ENCODE data around the gene EML1.
"Not testable (repeated sequence)": the region's sequence is repeated elsewhere in the genome, so short reads cannot be mapped to it uniquely, and the experiment has no call there.

The EML1 gene

DNA sequence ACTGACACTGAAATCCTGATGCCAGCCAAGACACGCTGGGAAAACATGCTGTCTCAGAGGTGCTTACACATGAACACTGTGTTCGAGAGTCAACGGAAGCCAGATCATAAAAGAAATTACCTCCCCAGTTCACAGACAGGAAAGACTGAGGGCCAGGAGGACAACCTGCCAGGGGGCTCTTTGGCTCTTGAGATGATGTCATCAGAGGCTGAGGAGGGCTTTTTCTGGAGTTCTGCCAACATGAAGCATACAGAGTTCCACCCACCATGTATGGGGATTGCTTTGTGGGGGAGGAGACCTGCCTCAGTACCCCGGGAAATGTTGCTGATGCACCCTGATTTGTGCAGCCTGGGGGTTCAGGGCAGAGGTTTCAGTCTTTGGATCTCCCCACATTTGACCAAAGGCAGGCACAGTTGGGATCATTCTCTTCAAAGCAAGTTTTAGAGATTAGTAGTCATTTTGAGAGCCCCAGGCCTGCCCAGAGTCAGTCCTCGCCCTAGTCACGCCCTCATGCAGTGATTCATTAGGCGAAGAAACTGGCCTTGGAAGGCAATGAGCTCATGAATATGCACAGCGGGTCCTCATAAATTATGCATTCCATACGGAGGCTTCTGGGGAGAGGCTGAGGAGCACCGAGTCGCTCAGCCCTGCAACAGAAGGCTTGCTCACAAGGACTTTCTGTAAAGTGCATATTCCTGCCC lies 34.9 kb upstream of the EML1 start:
- H3K27ac ChIP-seq (ENCODE audit: low read length): peak overlapping the region; percentile 64
- peaks cover 10 to 44% of the 10 kb centered on the region in 2 donors for H3K4me1 ChIP-seq (ENCODE audit: control insufficient read depth in 1 of 2, insufficient read depth in 2 of 2, low read length in 2 of 2)
- no peak overlapping the region for H3K4me3 ChIP-seq (ENCODE audit: low read depth in 1 of 2, low read length in 2 of 2)
- no peaks in the 10 kb centered on the region for H3K9me3 ChIP-seq (ENCODE audit: control insufficient read depth in 1 of 2, low read length in 2 of 2)
- no peaks in the 10 kb centered on the region for H3K27me3 ChIP-seq (ENCODE audit: low read depth, low read length)
- H3K36me3 ChIP-seq (ENCODE audit: control insufficient read depth in 1 of 2, insufficient read depth in 2 of 2, low read length in 2 of 2): no peaks in the 10 kb centered on the region

DNA sequence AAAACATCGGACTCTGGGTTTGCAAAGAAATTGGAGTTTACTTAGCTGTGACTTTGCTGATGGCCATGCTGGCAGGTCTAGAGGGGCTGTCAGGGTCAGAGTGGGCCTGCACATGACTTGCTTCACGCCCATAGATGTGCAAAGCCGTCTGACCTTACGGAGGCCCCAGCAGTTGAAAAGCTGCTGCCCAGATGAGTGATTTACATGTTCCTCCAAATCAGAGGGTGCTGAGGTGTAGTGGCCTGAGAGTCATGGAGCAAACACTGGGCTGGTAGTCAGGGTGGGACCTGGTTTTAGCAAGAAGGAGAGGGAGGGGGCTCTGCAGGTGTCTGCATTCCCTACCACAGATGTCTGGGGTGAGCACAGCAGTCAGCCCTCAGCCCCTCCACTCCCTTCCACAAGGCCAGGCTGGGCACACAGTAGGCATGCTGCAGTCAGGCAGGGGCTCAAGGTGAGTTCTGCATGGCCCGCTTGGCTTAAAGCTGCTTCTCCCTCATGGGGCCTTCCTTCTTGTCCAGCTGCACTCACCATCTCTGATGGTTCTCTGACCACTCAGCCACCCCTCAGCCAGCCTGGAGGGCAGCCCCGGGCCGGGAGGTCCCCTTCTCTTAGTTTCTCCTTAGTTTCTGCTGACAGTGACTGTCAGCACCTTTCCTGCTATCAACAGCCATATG lies 34.2 kb upstream of the EML1 start:
- H3K27ac ChIP-seq (ENCODE audit: low read length): no peak overlapping the region
- H3K36me3 ChIP-seq (ENCODE audit: control insufficient read depth in 1 of 2, insufficient read depth in 2 of 2, low read length in 2 of 2): no peaks in the 10 kb centered on the region
- H3K4me1 ChIP-seq (ENCODE audit: control insufficient read depth in 1 of 2, insufficient read depth in 2 of 2, low read length in 2 of 2): peaks cover 10 to 39% of the 10 kb centered on the region in 2 donors
- H3K4me3 ChIP-seq (ENCODE audit: low read depth in 1 of 2, low read length in 2 of 2): no peak overlapping the region
- no peaks in the 10 kb centered on the region for H3K9me3 ChIP-seq (ENCODE audit: control insufficient read depth in 1 of 2, low read length in 2 of 2)
- no peaks in the 10 kb centered on the region for H3K27me3 ChIP-seq (ENCODE audit: low read depth, low read length)

DNA sequence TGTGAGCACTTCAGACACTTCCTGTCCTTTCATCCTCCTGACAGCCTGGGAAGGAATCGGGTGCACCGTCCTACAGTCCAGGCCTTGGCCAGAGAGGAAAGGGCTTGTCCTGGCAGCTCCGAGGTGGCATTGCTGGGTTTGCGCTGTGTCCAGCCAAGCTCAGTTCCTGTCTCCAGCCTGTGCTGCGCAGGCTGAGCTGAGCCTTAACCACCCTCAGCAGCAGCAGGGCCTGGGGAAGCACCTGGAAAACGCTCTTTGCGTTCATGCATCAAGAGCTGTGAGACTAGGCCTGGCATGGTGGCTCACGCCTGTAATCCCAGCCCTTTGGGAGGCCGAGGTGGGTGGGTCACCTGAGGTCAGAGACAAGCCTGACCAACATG lies 33.7 kb upstream of the EML1 start:
- Histone ChIP-seq H3K9me3 (ENCODE audit: control insufficient read depth in 1 of 2, low read length in 2 of 2) (no peaks in the 10 kb centered on the region), H3K4me3 (ENCODE audit: low read depth in 1 of 2, low read length in 2 of 2) (no peak overlapping the region), H3K27me3 (ENCODE audit: low read depth, low read length) (no peaks in the 10 kb centered on the region), H3K36me3 (ENCODE audit: control insufficient read depth in 1 of 2, insufficient read depth in 2 of 2, low read length in 2 of 2) (no peaks in the 10 kb centered on the region), H3K27ac (ENCODE audit: low read length) (no peak overlapping the region), H3K4me1 (ENCODE audit: control insufficient read depth in 1 of 2, insufficient read depth in 2 of 2, low read length in 2 of 2) (peaks cover 10 to 39% of the 10 kb centered on the region in 2 donors)

DNA sequence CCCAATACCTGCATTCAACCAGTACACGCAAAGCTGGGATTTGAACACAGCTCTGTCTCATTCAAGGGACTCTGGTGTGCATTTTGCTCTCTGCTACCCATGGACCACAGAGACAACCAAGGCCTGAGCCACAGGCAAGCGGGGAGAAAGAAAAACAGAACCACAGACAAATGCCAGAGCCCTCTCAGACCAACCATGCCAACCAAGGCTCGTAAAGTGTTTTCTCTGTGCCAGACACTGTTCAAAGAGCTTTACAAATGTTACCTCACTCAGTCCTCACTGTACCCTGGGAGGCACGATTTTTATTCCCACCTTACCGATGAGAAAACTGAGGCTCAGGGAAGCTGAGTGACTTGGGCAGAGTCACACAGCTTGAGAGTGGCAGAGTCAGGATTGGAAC lies 32.4 kb upstream of the EML1 start:
- Histone ChIP-seq H3K36me3 (ENCODE audit: control insufficient read depth in 1 of 2, insufficient read depth in 2 of 2, low read length in 2 of 2) (no peaks in the 10 kb centered on the region), H3K9me3 (ENCODE audit: control insufficient read depth in 1 of 2, low read length in 2 of 2) (no peaks in the 10 kb centered on the region), H3K27me3 (ENCODE audit: low read depth, low read length) (no peaks in the 10 kb centered on the region), H3K4me3 (ENCODE audit: low read depth in 1 of 2, low read length in 2 of 2) (no peak overlapping the region), H3K4me1 (ENCODE audit: control insufficient read depth in 1 of 2, insufficient read depth in 2 of 2, low read length in 2 of 2) (peaks cover 8 to 26% of the 10 kb centered on the region in 2 donors), H3K27ac (ENCODE audit: low read length) (no peak overlapping the region)

DNA sequence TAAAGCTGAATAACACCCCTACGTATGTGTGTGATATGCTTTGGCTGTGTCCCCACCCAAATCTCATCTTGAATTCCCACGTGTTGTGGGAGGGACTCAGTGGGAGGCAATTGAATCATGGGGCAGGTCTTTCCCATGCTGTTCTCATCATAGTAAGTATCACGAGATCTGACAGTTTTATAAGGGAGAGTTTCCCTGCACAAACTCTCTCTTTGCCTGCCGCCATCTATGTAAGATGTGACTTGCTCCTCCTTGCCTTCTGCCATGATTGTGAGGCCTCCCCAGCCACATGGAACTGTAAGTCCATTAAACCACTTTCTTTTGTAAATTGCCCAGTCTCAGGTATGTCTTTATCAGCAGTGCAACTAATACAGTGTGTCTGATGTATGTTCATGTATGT lies 30.3 kb upstream of the EML1 start:
- not testable (repeated sequence) for H3K9me3 ChIP-seq (ENCODE audit: control insufficient read depth in 1 of 2, low read length in 2 of 2); H3K4me3 ChIP-seq (ENCODE audit: low read depth in 1 of 2, low read length in 2 of 2); H3K36me3 ChIP-seq (ENCODE audit: control insufficient read depth in 1 of 2, insufficient read depth in 2 of 2, low read length in 2 of 2); H3K27me3 ChIP-seq (ENCODE audit: low read depth, low read length); H3K27ac ChIP-seq (ENCODE audit: low read length)
- peaks cover 4 to 29% of the 10 kb centered on the region in 2 donors for H3K4me1 ChIP-seq (ENCODE audit: control insufficient read depth in 1 of 2, insufficient read depth in 2 of 2, low read length in 2 of 2)

DNA sequence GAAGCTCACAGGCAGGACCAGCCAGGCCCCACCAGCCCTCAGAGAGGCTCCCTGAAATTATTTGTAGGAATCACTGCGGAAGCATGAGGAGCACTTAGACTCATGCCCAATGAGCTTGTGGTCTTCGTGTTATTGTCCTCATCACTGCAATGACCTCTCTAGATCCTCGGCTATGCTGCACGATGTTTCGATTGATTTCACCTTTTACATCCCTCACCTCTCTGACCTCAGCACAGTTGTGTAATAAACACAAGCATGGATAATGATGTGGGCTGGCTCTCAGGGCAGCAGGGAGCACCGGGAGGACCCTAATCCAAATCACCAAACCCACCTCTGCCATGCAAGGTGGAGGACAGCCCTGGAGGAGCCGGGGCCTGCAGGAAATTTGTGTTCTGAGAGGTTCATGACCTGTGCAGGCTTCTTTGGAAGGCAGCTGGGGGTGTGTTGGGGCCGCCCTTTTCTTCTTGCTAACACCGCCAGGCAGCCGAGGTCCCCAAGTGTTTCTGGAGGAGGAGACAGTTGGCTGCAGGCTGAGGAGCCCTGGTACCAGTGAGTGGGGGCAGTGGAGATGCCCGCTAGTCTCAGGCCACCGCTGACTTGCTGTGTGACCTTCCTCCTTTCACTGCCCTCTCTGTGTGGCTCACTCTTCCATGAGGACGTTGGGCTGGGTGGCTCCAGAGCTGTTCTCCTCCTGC lies 29.5 kb upstream of the EML1 start:
- peaks cover 0 to 27% of the 10 kb centered on the region in 2 donors for H3K4me1 ChIP-seq (ENCODE audit: control insufficient read depth in 1 of 2, insufficient read depth in 2 of 2, low read length in 2 of 2)
- no peaks in the 10 kb centered on the region for H3K27me3 ChIP-seq (ENCODE audit: low read depth, low read length)
- no peaks in the 10 kb centered on the region for H3K36me3 ChIP-seq (ENCODE audit: control insufficient read depth in 1 of 2, insufficient read depth in 2 of 2, low read length in 2 of 2)
- H3K27ac ChIP-seq (ENCODE audit: low read length): no peak overlapping the region
- H3K9me3 ChIP-seq (ENCODE audit: control insufficient read depth in 1 of 2, low read length in 2 of 2): no peaks in the 10 kb centered on the region
- no peak overlapping the region for H3K4me3 ChIP-seq (ENCODE audit: low read depth in 1 of 2, low read length in 2 of 2)

DNA sequence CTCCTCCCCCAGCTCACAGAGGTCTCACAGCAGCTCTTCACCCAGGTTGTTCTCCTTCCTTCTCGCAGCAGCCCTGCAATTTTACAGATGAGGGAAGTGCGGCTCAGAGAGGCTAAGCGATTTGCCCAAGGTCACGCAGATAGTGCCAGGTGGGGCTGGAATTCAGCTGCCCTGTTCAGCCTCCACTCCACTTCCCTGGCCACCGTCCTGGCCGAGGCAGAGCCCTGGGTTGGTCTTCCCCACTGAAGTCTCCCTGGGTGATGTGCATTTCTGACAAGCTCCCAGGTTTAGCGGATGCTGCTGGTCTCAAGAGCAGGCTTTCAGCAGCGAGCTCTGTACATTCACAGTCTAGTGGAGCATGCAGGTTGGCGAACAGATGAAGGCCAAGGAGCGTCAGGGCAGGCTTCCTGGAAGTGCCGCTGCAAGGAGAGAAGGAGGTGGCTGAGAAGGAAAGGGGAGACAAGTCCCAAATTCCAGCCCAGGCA lies 28.9 kb upstream of the EML1 start:
- Histone ChIP-seq H3K9me3 (ENCODE audit: control insufficient read depth in 1 of 2, low read length in 2 of 2) (no peaks in the 10 kb centered on the region), H3K27me3 (ENCODE audit: low read depth, low read length) (no peaks in the 10 kb centered on the region), H3K36me3 (ENCODE audit: control insufficient read depth in 1 of 2, insufficient read depth in 2 of 2, low read length in 2 of 2) (no peaks in the 10 kb centered on the region), H3K4me3 (ENCODE audit: low read depth in 1 of 2, low read length in 2 of 2) (no peak overlapping the region), H3K27ac (ENCODE audit: low read length) (no peak overlapping the region), H3K4me1 (ENCODE audit: control insufficient read depth in 1 of 2, insufficient read depth in 2 of 2, low read length in 2 of 2) (peaks cover 0 to 27% of the 10 kb centered on the region in 2 donors)

DNA sequence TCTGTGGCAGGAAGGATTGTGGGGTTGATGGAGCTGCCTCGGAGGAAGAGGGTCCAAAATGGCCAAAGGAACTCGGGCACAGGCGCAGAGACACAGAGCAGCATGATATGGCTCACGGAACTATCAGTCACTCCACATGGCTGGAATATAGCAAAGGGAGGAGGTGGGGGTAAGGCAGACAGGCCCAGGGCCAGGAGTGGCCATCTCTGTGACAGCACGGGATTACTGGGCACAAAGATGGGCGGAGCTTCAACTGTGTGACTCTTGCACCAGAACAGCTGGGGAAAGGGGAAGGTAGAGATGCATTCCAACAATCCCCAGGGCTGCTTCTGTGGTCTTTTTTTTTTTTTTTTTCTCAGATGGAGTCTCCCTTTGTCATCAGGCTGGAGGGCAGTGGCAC lies 24.8 kb upstream of the EML1 start:
- H3K4me3 ChIP-seq (ENCODE audit: low read depth in 1 of 2, low read length in 2 of 2): no peak overlapping the region

DNA sequence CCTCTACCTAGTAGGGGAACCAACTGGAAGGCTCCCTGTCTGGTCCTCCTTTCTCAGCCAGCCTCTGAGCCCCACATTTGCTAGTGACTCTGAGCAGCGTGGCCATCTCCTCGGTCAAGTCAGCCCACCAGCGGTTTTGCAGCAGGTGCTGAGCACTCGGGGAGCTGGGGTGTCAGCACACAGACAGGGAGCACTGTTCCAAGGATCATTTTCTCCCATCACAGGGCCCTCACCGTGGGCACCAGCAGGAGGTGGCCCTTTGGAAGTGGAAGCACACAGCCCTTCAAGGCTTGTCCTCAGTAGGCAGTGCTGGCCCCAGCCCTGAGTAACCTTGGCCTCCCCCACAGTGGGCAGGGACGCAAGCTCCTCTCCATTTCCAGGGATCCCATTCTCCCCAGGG lies 24.1 kb upstream of the EML1 start:
- H3K4me1 ChIP-seq (ENCODE audit: control insufficient read depth in 1 of 2, insufficient read depth in 2 of 2, low read length in 2 of 2): peaks cover under 1 to 32% of the 10 kb centered on the region in 2 donors
- no peaks in the 10 kb centered on the region for H3K27me3 ChIP-seq (ENCODE audit: low read depth, low read length)

More for the DNA sequence above, 24.8 kb upstream of the EML1 start:
- H3K27ac ChIP-seq (ENCODE audit: low read length): no peak overlapping the region
- peaks cover 0 to 25% of the 10 kb centered on the region in 2 donors for H3K4me1 ChIP-seq (ENCODE audit: control insufficient read depth in 1 of 2, insufficient read depth in 2 of 2, low read length in 2 of 2)
- H3K9me3 ChIP-seq (ENCODE audit: control insufficient read depth in 1 of 2, low read length in 2 of 2): no peaks in the 10 kb centered on the region
- H3K36me3 ChIP-seq (ENCODE audit: control insufficient read depth in 1 of 2, insufficient read depth in 2 of 2, low read length in 2 of 2): no peaks in the 10 kb centered on the region
- no peaks in the 10 kb centered on the region for H3K27me3 ChIP-seq (ENCODE audit: low read depth, low read length)

DNA sequence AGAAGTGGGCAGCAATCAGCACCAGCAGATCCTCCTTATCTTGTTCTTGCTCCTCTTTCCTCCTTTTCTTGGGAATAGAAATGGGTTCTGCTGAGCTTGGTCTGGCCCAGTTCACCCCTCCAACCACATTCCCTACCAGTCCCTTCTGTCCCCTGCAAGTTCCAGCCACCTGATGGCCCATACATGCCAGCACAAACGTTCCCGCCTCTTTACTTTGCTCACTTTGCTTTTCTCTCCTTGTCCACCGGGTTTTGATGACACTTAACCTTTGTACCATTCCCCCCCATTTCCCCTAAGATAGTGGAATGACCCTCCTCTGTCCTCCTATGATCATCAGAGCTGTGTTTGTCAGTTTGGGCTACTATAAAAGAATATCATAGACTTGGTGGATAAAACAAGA lies 23.4 kb upstream of the EML1 start:
- Histone ChIP-seq H3K4me1 (ENCODE audit: control insufficient read depth in 1 of 2, insufficient read depth in 2 of 2, low read length in 2 of 2) (peaks cover 7 to 39% of the 10 kb centered on the region in 2 donors), H3K9me3 (ENCODE audit: control insufficient read depth in 1 of 2, low read length in 2 of 2) (no peaks in the 10 kb centered on the region), H3K27me3 (ENCODE audit: low read depth, low read length) (no peaks in the 10 kb centered on the region), H3K36me3 (ENCODE audit: control insufficient read depth in 1 of 2, insufficient read depth in 2 of 2, low read length in 2 of 2) (no peaks in the 10 kb centered on the region), H3K4me3 (ENCODE audit: low read depth in 1 of 2, low read length in 2 of 2) (no peak overlapping the region), H3K27ac (ENCODE audit: low read length) (no peak overlapping the region)

More for the DNA sequence above, 24.1 kb upstream of the EML1 start:
- H3K36me3 ChIP-seq (ENCODE audit: control insufficient read depth in 1 of 2, insufficient read depth in 2 of 2, low read length in 2 of 2): no peaks in the 10 kb centered on the region
- H3K27ac ChIP-seq (ENCODE audit: low read length): no peak overlapping the region
- no peaks in the 10 kb centered on the region for H3K9me3 ChIP-seq (ENCODE audit: control insufficient read depth in 1 of 2, low read length in 2 of 2)
- H3K4me3 ChIP-seq (ENCODE audit: low read depth in 1 of 2, low read length in 2 of 2): no peak overlapping the region
